ENCODE results near the gene PRAME. TPM values are rescaled to one million over a fixed set of nuclear protein-coding genes. Genes with fewer than 3 reads are reported as not detected.
"Not testable (repeated sequence)": the region's sequence is repeated elsewhere in the genome, so short reads cannot be mapped to it uniquely, and the experiment has no call there.

The PRAME gene
- total RNA-seq (not detected), polyA plus RNA-seq (ENCODE audit: insufficient read depth in 1 of 8, insufficient read length in 8 of 8, low replicate concordance in 1 of 8) (under 1 TPM in 1 of 8 donors, not detected in 7; 0.28 TPM)
- long read RNA-seq, donor 1, result 0 reads
- long read RNA-seq, donor 2, result 0 reads
- long read RNA-seq, donor 3, result 0 reads
- long read RNA-seq, donor 4, result 0 reads
- long read RNA-seq, donor 5, result 0 reads
- long read RNA-seq, donor 6, result 0 reads
- long read RNA-seq, donor 7, result 0 reads
- long read RNA-seq, donor 8, result 0 reads
- long read RNA-seq, donor 9, result 0 reads
- long read RNA-seq, donor 10, result 0 reads
- long read RNA-seq, donor 11, result 0 reads

DNA sequence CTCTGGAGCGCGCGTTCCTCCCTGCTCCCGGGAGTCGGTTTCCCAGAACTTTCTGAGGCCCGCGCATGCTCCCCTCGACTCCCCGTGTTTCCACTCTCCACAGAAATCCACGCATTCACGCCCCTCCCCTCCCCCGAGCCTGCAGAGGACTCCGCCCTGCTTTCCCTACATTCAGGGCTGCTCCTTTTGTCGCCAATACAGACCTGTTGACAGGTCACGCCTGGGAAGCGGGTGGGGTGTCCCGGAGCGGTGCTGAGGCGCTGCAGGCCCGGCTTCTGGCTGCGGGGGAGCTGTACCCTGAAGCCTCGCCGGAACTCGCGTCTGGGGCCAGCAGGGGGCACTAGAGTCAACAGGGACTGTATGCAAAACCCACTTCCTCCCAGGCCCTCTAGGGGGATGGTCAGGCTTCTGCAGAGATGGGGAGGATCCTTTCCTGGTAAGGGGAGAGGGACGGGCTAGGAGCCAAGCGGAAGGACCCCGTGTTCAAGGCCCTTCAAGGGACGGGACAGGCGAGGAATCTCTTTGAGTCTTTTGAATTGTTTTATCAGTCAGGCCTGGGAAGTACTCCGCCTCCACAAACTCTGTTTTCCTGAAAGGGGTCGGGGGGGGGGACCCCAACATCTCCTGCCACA, at the start of gene PRAME:
TSS of gene PRAME (minus strand) at position 294 of the 632 bp plus-strand sequence. CDS start 2,433 bp downstream, outside the sequence.
- Histone ChIP-seq H3K27me3 (ENCODE audit: control insufficient read depth, insufficient read depth, low read length) (no peaks in the 10 kb centered on the region), H3K27ac (ENCODE audit: low read length) (no peak within 1 kb of the TSS), H3K36me3 (ENCODE audit: control insufficient read depth, insufficient read depth, low read length) (no peaks in the 10 kb centered on the region), H3K9me3 (replicated peaks; ENCODE audit: control insufficient read depth, low read depth, low read length) (no peaks in the 10 kb centered on the region), H3K4me3 (ENCODE audit: low read length) (no peak within 1 kb of the TSS), H3K4me1 (ENCODE audit: control insufficient read depth, insufficient read depth, low read length) (no peaks in the 10 kb centered on the region)
- 68% methylated on average over 27 of the region's 32 CpGs for WGBS (ENCODE audit: insufficient coverage)
- DNase-seq, result peak; percentile 8

- H3K27me3 ChIP-seq (ENCODE audit: control insufficient read depth, insufficient read depth, low read length); DNase-seq; H3K4me3 ChIP-seq (ENCODE audit: low read length); H3K36me3 ChIP-seq (ENCODE audit: control insufficient read depth, insufficient read depth, low read length); H3K9me3 ChIP-seq (replicated peaks; ENCODE audit: control insufficient read depth, low read depth, low read length); H3K27ac ChIP-seq (ENCODE audit: low read length): not testable (repeated sequence)
- WGBS (ENCODE audit: insufficient coverage), result 100% methylated on average over 1 of the region's 3 CpGs
- peaks cover 17% of the 10 kb centered on the region for H3K4me1 ChIP-seq (ENCODE audit: control insufficient read depth, insufficient read depth, low read length)
These were observed 49.0 kb upstream of the PRAME start for GRCh38 chr22:22608022-22608421.

- WGBS (ENCODE audit: insufficient coverage), result 86% methylated on average over 1 of the region's 3 CpGs
- no peaks in the 10 kb centered on the region for H3K27me3 ChIP-seq (ENCODE audit: control insufficient read depth, insufficient read depth, low read length)
- no peaks in the 10 kb centered on the region for H3K36me3 ChIP-seq (ENCODE audit: control insufficient read depth, insufficient read depth, low read length)
- DNase-seq, result no peak
- no peak overlapping the region for H3K27ac ChIP-seq (ENCODE audit: low read length)
- H3K4me3 ChIP-seq (ENCODE audit: low read length), result no peak overlapping the region
- H3K9me3 ChIP-seq (replicated peaks; ENCODE audit: control insufficient read depth, low read depth, low read length), result no peaks in the 10 kb centered on the region
- peaks cover 25% of the 10 kb centered on the region for H3K4me1 ChIP-seq (ENCODE audit: control insufficient read depth, insufficient read depth, low read length)
These were observed 46.0 kb upstream of the PRAME start for GRCh38 chr22:22605074-22605404.

GRCh38 chr22:22604326-22605073, 45.4 kb upstream of the PRAME start:
- Histone ChIP-seq H3K4me1 (ENCODE audit: control insufficient read depth, insufficient read depth, low read length) (peaks cover 20% of the 10 kb centered on the region), H3K27me3 (ENCODE audit: control insufficient read depth, insufficient read depth, low read length) (no peaks in the 10 kb centered on the region), H3K9me3 (replicated peaks; ENCODE audit: control insufficient read depth, low read depth, low read length) (no peaks in the 10 kb centered on the region), H3K36me3 (ENCODE audit: control insufficient read depth, insufficient read depth, low read length) (no peaks in the 10 kb centered on the region), H3K4me3 (ENCODE audit: low read length) (no peak overlapping the region), H3K27ac (ENCODE audit: low read length) (no peak overlapping the region)
- 61% methylated on average over 2 of the region's 3 CpGs for WGBS (ENCODE audit: insufficient coverage)
- no peak for DNase-seq

DNA sequence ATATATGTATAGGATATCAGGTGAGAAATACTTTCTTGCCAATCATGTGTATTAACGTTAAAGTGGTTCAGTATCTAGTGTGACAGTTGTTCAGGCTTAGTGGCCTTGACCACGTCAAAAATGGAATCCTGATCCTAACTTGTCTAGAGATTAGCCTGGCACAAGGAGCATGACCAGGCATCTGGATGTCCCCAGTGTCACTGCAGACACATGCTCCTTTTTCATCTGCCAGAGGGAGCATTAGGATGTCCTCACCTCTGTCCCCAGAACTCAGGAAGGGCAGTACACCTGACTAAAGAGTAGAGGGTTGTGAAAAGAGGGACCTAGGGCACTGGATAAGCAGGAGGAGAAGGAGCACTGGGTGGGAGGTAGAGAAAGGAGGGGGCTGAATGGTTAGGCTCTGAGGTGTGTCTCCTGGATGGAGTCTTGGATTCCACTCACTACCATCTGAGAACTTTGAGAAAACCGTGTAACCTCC, 44.4 kb upstream of the PRAME start:
- DNase-seq, result no peak
- no peaks in the 10 kb centered on the region for H3K36me3 ChIP-seq (ENCODE audit: control insufficient read depth, insufficient read depth, low read length)
- H3K27ac ChIP-seq (ENCODE audit: low read length), result no peak overlapping the region
- no peak overlapping the region for H3K4me3 ChIP-seq (ENCODE audit: low read length)
- H3K9me3 ChIP-seq (replicated peaks; ENCODE audit: control insufficient read depth, low read depth, low read length), result no peaks in the 10 kb centered on the region
- H3K27me3 ChIP-seq (ENCODE audit: control insufficient read depth, insufficient read depth, low read length), result no peaks in the 10 kb centered on the region
- 75% methylated on average over 2 of the region's 3 CpGs for WGBS (ENCODE audit: insufficient coverage)
- peaks cover 14% of the 10 kb centered on the region for H3K4me1 ChIP-seq (ENCODE audit: control insufficient read depth, insufficient read depth, low read length)

DNA sequence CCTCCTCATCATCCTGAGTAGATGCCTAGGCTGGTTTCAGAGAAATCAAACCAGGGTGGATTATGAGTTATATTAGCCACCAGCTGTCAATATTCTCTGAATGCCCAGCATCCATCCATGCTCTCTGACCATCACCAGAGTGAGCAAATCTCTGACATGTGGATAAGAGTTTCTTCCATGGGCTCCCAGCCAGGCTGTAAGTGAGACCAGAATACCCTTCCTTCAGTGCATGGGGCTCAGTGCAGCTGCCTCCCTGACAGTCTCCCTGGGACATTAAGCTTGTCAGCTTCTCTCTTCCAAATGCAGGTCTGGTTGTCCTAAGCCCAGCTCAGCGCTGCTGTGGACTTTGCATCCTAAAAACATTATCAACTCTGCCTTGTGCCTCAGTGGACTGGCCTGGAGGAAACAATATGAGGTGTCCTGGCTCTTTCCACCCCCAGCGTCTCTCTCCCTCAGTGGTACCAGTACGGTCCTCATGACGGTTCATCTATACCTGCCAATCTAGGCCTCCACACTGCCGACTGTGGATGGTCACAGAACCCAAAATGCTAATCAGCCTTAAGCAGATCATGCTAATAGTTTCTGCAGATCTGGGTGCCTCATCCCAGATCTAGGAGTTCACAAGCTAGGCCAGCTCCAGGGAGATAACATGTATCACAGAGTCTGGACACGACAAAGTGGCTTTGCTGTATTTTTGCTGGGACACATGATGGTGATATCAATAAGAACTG, 41.6 kb upstream of the PRAME start:
- WGBS (ENCODE audit: insufficient coverage), result 72% methylated on average over 6 of the region's 6 CpGs
- H3K36me3 ChIP-seq (ENCODE audit: control insufficient read depth, insufficient read depth, low read length), result no peaks in the 10 kb centered on the region
- no peak overlapping the region for H3K4me3 ChIP-seq (ENCODE audit: low read length)
- no peaks in the 10 kb centered on the region for H3K9me3 ChIP-seq (replicated peaks; ENCODE audit: control insufficient read depth, low read depth, low read length)
- peaks cover 2% of the 10 kb centered on the region for H3K27me3 ChIP-seq (ENCODE audit: control insufficient read depth, insufficient read depth, low read length)
- H3K4me1 ChIP-seq (ENCODE audit: control insufficient read depth, insufficient read depth, low read length), result peaks cover 12% of the 10 kb centered on the region
- no peak overlapping the region for H3K27ac ChIP-seq (ENCODE audit: low read length)
- DNase-seq, result peak; percentile 68

DNA sequence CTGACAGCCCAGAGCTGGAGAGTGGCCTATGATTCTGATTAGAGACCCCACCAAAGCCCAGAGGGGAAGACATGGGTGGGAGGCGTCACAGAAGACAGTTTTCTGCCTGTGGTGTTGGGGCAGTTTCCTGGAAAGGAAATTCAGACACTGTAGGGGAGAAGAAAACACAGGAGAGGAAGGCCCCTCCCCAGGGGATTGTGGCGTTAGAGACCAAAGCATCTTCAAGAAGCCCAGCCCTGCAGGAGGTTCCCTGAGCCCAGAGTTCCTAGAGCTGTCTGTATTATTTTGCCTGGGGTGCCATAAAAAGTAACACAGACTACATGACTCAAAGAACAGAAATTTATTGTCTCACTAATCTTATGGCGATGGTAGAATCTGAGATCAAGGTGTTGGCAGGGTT, 40.2 kb upstream of the PRAME start:
- 80% methylated on average over 1 of the region's 3 CpGs for WGBS (ENCODE audit: insufficient coverage)
- no peak for DNase-seq

DNA sequence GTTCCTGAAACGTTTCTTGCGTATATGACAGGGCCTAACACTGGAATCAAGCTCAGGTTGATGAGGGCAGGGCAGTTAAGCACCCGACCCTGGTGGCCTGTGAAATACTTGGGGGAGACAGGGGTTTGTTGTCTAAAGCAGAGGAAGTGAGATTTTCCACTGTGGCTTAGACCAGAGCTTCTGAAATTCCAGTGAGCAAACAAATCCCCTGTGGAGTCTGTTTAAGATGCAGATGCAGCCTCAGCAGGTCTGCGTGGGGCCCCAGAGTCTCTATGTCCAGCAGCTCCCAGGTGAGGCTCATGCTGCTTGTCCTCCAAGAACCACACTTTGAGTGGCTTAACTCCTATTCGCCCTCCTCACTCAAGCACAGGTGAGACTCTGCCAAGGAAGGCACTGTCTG, 39.1 kb upstream of the PRAME start:
- Histone ChIP-seq H3K9me3 (replicated peaks; ENCODE audit: control insufficient read depth, low read depth, low read length) (no peaks in the 10 kb centered on the region), H3K36me3 (ENCODE audit: control insufficient read depth, insufficient read depth, low read length) (no peaks in the 10 kb centered on the region), H3K4me1 (ENCODE audit: control insufficient read depth, insufficient read depth, low read length) (peaks cover 12% of the 10 kb centered on the region), H3K27me3 (ENCODE audit: control insufficient read depth, insufficient read depth, low read length) (peaks cover 2% of the 10 kb centered on the region), H3K4me3 (ENCODE audit: low read length) (no peak overlapping the region), H3K27ac (ENCODE audit: low read length) (no peak overlapping the region)
- DNase-seq, result no peak
- WGBS (ENCODE audit: insufficient coverage), result 54% methylated on average over 4 of the region's 5 CpGs

More for the DNA sequence above, 40.2 kb upstream of the PRAME start:
- no peaks in the 10 kb centered on the region for H3K36me3 ChIP-seq (ENCODE audit: control insufficient read depth, insufficient read depth, low read length)
- peaks cover 2% of the 10 kb centered on the region for H3K27me3 ChIP-seq (ENCODE audit: control insufficient read depth, insufficient read depth, low read length)
- H3K27ac ChIP-seq (ENCODE audit: low read length), result no peak overlapping the region
- H3K4me1 ChIP-seq (ENCODE audit: control insufficient read depth, insufficient read depth, low read length), result peaks cover 10% of the 10 kb centered on the region
- H3K4me3 ChIP-seq (ENCODE audit: low read length), result no peak overlapping the region
- no peaks in the 10 kb centered on the region for H3K9me3 ChIP-seq (replicated peaks; ENCODE audit: control insufficient read depth, low read depth, low read length)

DNA sequence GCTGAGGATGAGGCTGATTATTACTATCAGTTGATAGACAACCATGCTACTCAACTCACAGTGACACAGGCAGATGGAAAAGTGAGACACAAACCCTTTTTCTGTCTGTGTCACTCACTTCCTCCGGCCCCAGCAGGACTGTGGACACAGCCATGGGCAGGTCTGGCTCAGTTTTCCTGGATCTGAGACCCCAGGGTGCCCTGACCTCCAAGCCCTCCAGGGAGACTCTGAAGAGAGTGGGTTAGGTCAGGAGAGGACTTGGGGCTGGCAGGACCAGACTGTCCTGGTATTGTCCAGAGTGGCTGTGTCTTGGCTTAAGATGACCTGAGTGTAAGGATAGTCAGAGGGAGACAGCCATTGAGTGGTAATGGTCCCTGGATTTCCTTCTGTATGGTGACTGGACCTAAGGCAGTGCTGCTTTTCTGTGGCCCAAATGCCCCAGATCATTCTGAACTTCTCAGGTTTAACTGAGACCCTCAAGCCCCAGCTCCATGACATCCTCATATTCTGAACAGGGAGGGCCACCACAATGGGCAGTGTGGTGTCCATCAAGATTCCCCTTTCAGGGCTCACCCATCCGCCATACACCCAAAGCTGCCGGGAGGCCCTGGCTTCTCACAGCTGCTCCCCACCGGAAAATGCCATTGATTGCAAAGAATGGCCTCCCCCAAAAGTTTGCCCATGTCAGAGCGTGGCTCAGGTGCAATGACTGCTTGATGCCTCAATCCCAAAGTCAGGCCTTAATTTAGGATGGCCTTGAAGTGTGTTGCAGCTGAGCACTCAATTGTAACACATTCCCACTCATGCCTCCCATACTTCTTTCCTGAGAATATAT, 36.2 kb upstream of the PRAME start:
- 71% methylated on average over 5 of the region's 5 CpGs for WGBS (ENCODE audit: insufficient coverage)
- no peak for DNase-seq
- peaks cover 2% of the 10 kb centered on the region for H3K27me3 ChIP-seq (ENCODE audit: control insufficient read depth, insufficient read depth, low read length)

More for the DNA sequence above, 36.2 kb upstream of the PRAME start:
- H3K9me3 ChIP-seq (replicated peaks; ENCODE audit: control insufficient read depth, low read depth, low read length), result no peaks in the 10 kb centered on the region
- H3K4me3 ChIP-seq (ENCODE audit: low read length), result no peak overlapping the region
- peaks cover 4% of the 10 kb centered on the region for H3K4me1 ChIP-seq (ENCODE audit: control insufficient read depth, insufficient read depth, low read length)
- no peaks in the 10 kb centered on the region for H3K36me3 ChIP-seq (ENCODE audit: control insufficient read depth, insufficient read depth, low read length)
- H3K27ac ChIP-seq (ENCODE audit: low read length), result no peak overlapping the region
